Osteocyte (in vitro differentiated cells): ENCODE data around the gene COPA. TPM values are rescaled to one million over a fixed set of nuclear protein-coding genes. Genes with fewer than 3 reads are reported as not detected.
"Not testable (repeated sequence)": the region's sequence is repeated elsewhere in the genome, so short reads cannot be mapped to it uniquely, and the experiment has no call there.

Source experiments
- DNase-seq: peaks from one replicate; pipeline ENCODE4 v3.0.0; 2021; ENCODE audit warnings: mixed read lengths; ENCODE audit not compliant: unreplicated experiment; ENCODE audit errors: extremely low spot score
- H3K27ac Mint-ChIP-seq: one replicate; pipeline ENCODE4 v1.8.0; 2021; ENCODE audit warnings: mild to moderate bottlenecking, mixed read lengths; ENCODE audit not compliant: unreplicated experiment
- H3K27me3 Mint-ChIP-seq: one replicate; pipeline ENCODE4 v1.8.0; 2021; ENCODE audit warnings: mixed read lengths; ENCODE audit not compliant: unreplicated experiment
- H3K36me3 Mint-ChIP-seq: one replicate; pipeline ENCODE4 v1.8.0; 2021; ENCODE audit warnings: mixed read lengths; ENCODE audit not compliant: unreplicated experiment
- H3K4me1 Mint-ChIP-seq: one replicate; pipeline ENCODE4 v1.8.0; 2021; ENCODE audit warnings: mixed read lengths; ENCODE audit not compliant: unreplicated experiment
- H3K4me3 Mint-ChIP-seq: one replicate; pipeline ENCODE4 v1.8.0; 2021; ENCODE audit warnings: mild to moderate bottlenecking, moderate library complexity, mixed read lengths; ENCODE audit not compliant: unreplicated experiment
- H3K9me3 Mint-ChIP-seq: one replicate; pipeline ENCODE4 v1.8.0; 2021; ENCODE audit warnings: mixed read lengths; ENCODE audit not compliant: unreplicated experiment
- CTCF ChIP-seq: fragments of 200-600 bp; sonication (generic); IDR thresholded peaks from 2 replicates; pipeline ENCODE4 v1.5.0; 2021; ENCODE audit warnings: antibody characterized with exemption, mild to moderate bottlenecking, moderate library complexity
- long read RNA-seq: library from polyadenylated mRNA; unstranded; transcript quantifications from one replicate; pipeline ENCODE4 v2.0.0, GENCODE V29; 2021
- total RNA-seq: library from RNA; stranded (reverse); gene quantifications from 2 replicates; pipeline ENCODE4 v1.2.1, GENCODE V29; 2021

COPA gene
- 236 and 241 TPM in 2 replicates for total RNA-seq
- long read RNA-seq, full-length matches to known transcripts, result 311 of 1,011 reads
- long read RNA-seq, partial matches to known transcripts, result 664 of 1,011 reads
- long read RNA-seq, other reads (novel, unspliced or antisense), result 36 of 1,011 reads

GRCh38 chr1:160342953-160343869, at the start of gene COPA, which contains the start of gene NCSTN:
Gene COPA, minus strand, starts transcription at chr1:160343250. Its CDS starts 80 bp downstream, at chr1:160343170.
Gene NCSTN, plus strand, starts transcription at chr1:160343383. Its CDS starts 14 bp downstream, at chr1:160343397.
- H3K27ac Mint-ChIP-seq, result peak within 1 kb of the TSS; percentile 100
- H3K36me3 Mint-ChIP-seq, result peaks cover 27% of the 10 kb centered on the region
- H3K9me3 Mint-ChIP-seq, result no peaks in the 10 kb centered on the region
- peak; percentile 96 for DNase-seq
- no peaks in the 10 kb centered on the region for H3K27me3 Mint-ChIP-seq
- peaks cover 34% of the 10 kb centered on the region for H3K4me1 Mint-ChIP-seq
- no peak for TF ChIP-seq CTCF
- peak within 1 kb of the TSS; percentile 100 for H3K4me3 Mint-ChIP-seq

- not testable (repeated sequence) for H3K27ac Mint-ChIP-seq, H3K36me3 Mint-ChIP-seq, H3K4me3 Mint-ChIP-seq, H3K4me1 Mint-ChIP-seq, H3K9me3 Mint-ChIP-seq, DNase-seq
- H3K27me3 Mint-ChIP-seq, result peaks cover 65% of the 10 kb centered on the region
Measured at GRCh38 chr1:160388406-160388805, 45.4 kb upstream of the COPA start.

- not testable (repeated sequence) for DNase-seq, H3K36me3 Mint-ChIP-seq, H3K27ac Mint-ChIP-seq, H3K4me1 Mint-ChIP-seq, H3K9me3 Mint-ChIP-seq, H3K4me3 Mint-ChIP-seq
- H3K27me3 Mint-ChIP-seq, result peaks cover 68% of the 10 kb centered on the region
Measured at GRCh38 chr1:160384812-160385211, 41.8 kb upstream of the COPA start.

- Mint-ChIP-seq H3K27me3 (peaks cover 29% of the 10 kb centered on the region), H3K36me3 (no peaks in the 10 kb centered on the region), H3K27ac (no peak overlapping the region), H3K4me1 (peaks cover 11% of the 10 kb centered on the region), H3K9me3 (no peaks in the 10 kb centered on the region), H3K4me3 (no peak overlapping the region)
- TF ChIP-seq CTCF, result no peak
- DNase-seq, result peak; percentile 51
Measured at GRCh38 chr1:160377585-160378206, 34.6 kb upstream of the COPA start.

- Mint-ChIP-seq H3K27ac (no peak overlapping the region), H3K36me3 (no peaks in the 10 kb centered on the region), H3K9me3 (no peaks in the 10 kb centered on the region), H3K4me1 (peaks cover 11% of the 10 kb centered on the region), H3K27me3 (peaks cover 18% of the 10 kb centered on the region), H3K4me3 (no peak overlapping the region)
- DNase-seq, result peak; percentile 32
- peak; percentile 80 for TF ChIP-seq CTCF
Measured at GRCh38 chr1:160376525-160377131, 33.6 kb upstream of the COPA start.
